Activated CD4-positive, alpha-beta memory T cell treated with anti-CD3 and anti-CD28 coated beads, Interleukin-2, amount 10 ng/mL, durations not matched to agents 7 days and 5 days (primary cell): ENCODE data around the gene MBNL1. TPM values are rescaled to one million over a fixed set of nuclear protein-coding genes. Genes with fewer than 3 reads are reported as not detected.

Experiments used
- CTCF ChIA-PET: fragments of 350-600 bp; sonication (Branson Sonifier 250); formaldehyde crosslinking; loops from one replicate; lab custom pipeline; 2021; ENCODE audit warnings: antibody characterized with exemption, inconsistent platforms; lab: Charles Lee
- POLR2A ChIA-PET: fragments of 350-600 bp; sonication (Branson Sonifier 250); formaldehyde crosslinking; loops from one replicate; lab custom pipeline; 2021; ENCODE audit warnings: antibody characterized with exemption; lab: Charles Lee
- DNase-seq: peaks from one replicate; pipeline ENCODE4 v3.0.0-alpha.2; 2020
- H3K27ac Mint-ChIP-seq: one replicate; pipeline ENCODE4 v1.8.0; 2021; ENCODE audit warnings: mild to moderate bottlenecking, mixed read lengths
- H3K27me3 Mint-ChIP-seq: one replicate; pipeline ENCODE4 v1.8.0; 2021; ENCODE audit warnings: mixed read lengths
- H3K36me3 Mint-ChIP-seq: one replicate; pipeline ENCODE4 v1.8.0; 2021; ENCODE audit warnings: low read depth, mixed read lengths
- H3K4me1 Mint-ChIP-seq: one replicate; pipeline ENCODE4 v1.8.0; 2021; ENCODE audit warnings: mixed read lengths
- H3K4me3 Mint-ChIP-seq: one replicate; pipeline ENCODE4 v1.8.0; 2021; ENCODE audit warnings: mild to moderate bottlenecking, mixed read lengths
- H3K9me3 Mint-ChIP-seq: one replicate; pipeline ENCODE4 v1.8.0; 2021; ENCODE audit warnings: mixed read lengths
- total RNA-seq, 2 experiments: library from RNA; stranded (reverse); gene quantifications; one replicate each; pipeline ENCODE4 v1.2.3, GENCODE V29; 2021

MBNL1 gene
- total RNA-seq, 2 experiments from 2014 or later: 289 to 305 TPM

GRCh38 chr3:152459572-152459971, 190.8 kb downstream of the MBNL1 start:
- Mint-ChIP-seq H3K4me1 (peaks cover 25% of the 10 kb centered on the region), H3K4me3 (no peak overlapping the region), H3K27ac (no peak overlapping the region), H3K27me3 (no peaks in the 10 kb centered on the region), H3K9me3 (no peaks in the 10 kb centered on the region), H3K36me3 (peaks cover 60% of the 10 kb centered on the region)
- POLR2A ChIA-PET: interaction anchor here (0.6 kb wide), 1 partner anchor 164 kb away, joined by 3 read pairs; no protein-coding TSS in a partner anchor
- CTCF ChIA-PET: interaction anchor here (1.1 kb wide), 1 partner anchor 48 kb away, joined by 3 read pairs; no protein-coding TSS in a partner anchor
- DNase-seq: no peak

GRCh38 chr3:152460936-152461335, 192.2 kb downstream of the MBNL1 start:
- POLR2A ChIA-PET: no interaction called here
- H3K27me3 Mint-ChIP-seq: no peaks in the 10 kb centered on the region

GRCh38 chr3:152461460-152461859, 192.7 kb downstream of the MBNL1 start:
- no peak overlapping the region for H3K27ac Mint-ChIP-seq
- no peaks in the 10 kb centered on the region for H3K27me3 Mint-ChIP-seq
- no peaks in the 10 kb centered on the region for H3K9me3 Mint-ChIP-seq
- H3K36me3 Mint-ChIP-seq: peaks cover 58% of the 10 kb centered on the region
- no peak for DNase-seq
- H3K4me1 Mint-ChIP-seq: peaks cover 20% of the 10 kb centered on the region
- POLR2A ChIA-PET: no interaction called here
- CTCF ChIA-PET: interaction anchor here (1.2 kb wide), 1 partner anchor 11 kb away, joined by 7 read pairs; no protein-coding TSS in a partner anchor
- H3K4me3 Mint-ChIP-seq: no peak overlapping the region

More at GRCh38 chr3:152460936-152461335, 192.2 kb downstream of the MBNL1 start:
- Mint-ChIP-seq H3K4me3 (no peak overlapping the region), H3K9me3 (no peaks in the 10 kb centered on the region), H3K27ac (no peak overlapping the region), H3K36me3 (peaks cover 58% of the 10 kb centered on the region), H3K4me1 (peaks cover 20% of the 10 kb centered on the region)
- CTCF ChIA-PET: interaction anchor here (0.5 to 1.2 kb wide), 2 partner anchors 11 to 259 kb away, joined by 3 to 7 read pairs; no protein-coding TSS in a partner anchor
- no peak for DNase-seq

- H3K27ac Mint-ChIP-seq: no peak overlapping the region
- peaks cover 33% of the 10 kb centered on the region for H3K36me3 Mint-ChIP-seq
- no peak for DNase-seq
- ChIA-PET POLR2A (interaction anchor here (0.6 to 1.2 kb wide), 2 partner anchors 269 to 389 kb away, joined by 3 read pairs; no protein-coding TSS in a partner anchor), CTCF (interaction anchor here (0.6 to 1.6 kb wide), 6 partner anchors 9 to 1183 kb away, joined by 3 to 5 read pairs (median 4); no protein-coding TSS in a partner anchor)
- H3K4me1 Mint-ChIP-seq: peaks cover 9% of the 10 kb centered on the region
- H3K4me3 Mint-ChIP-seq: no peak overlapping the region
- no peaks in the 10 kb centered on the region for H3K9me3 Mint-ChIP-seq
- H3K27me3 Mint-ChIP-seq: no peaks in the 10 kb centered on the region
These were observed 198.1 kb downstream of the MBNL1 start for GRCh38 chr3:152466784-152467183.

GRCh38 chr3:152469248-152470025, 200.7 kb downstream of the MBNL1 start:
- POLR2A ChIA-PET: no interaction called here
- CTCF ChIA-PET: no interaction called here
- no peak overlapping the region for H3K4me3 Mint-ChIP-seq
- no peak for DNase-seq
- no peaks in the 10 kb centered on the region for H3K9me3 Mint-ChIP-seq
- peaks cover 8% of the 10 kb centered on the region for H3K27me3 Mint-ChIP-seq
- H3K4me1 Mint-ChIP-seq: peaks cover 16% of the 10 kb centered on the region
- H3K27ac Mint-ChIP-seq: no peak overlapping the region
- peaks cover 21% of the 10 kb centered on the region for H3K36me3 Mint-ChIP-seq

GRCh38 chr3:152470095-152470494, 201.4 kb downstream of the MBNL1 start:
- no peak overlapping the region for H3K4me3 Mint-ChIP-seq
- DNase-seq: no peak
- peaks cover 14% of the 10 kb centered on the region for H3K36me3 Mint-ChIP-seq
- H3K4me1 Mint-ChIP-seq: peaks cover 16% of the 10 kb centered on the region
- H3K9me3 Mint-ChIP-seq: no peaks in the 10 kb centered on the region
- ChIA-PET POLR2A (no interaction called here), CTCF (no interaction called here)
- no peak overlapping the region for H3K27ac Mint-ChIP-seq
- H3K27me3 Mint-ChIP-seq: peaks cover 8% of the 10 kb centered on the region

GRCh38 chr3:152470893-152471292, 202.2 kb downstream of the MBNL1 start:
- Mint-ChIP-seq H3K27ac (no peak overlapping the region), H3K4me1 (peaks cover 16% of the 10 kb centered on the region), H3K36me3 (peaks cover 13% of the 10 kb centered on the region), H3K9me3 (no peaks in the 10 kb centered on the region), H3K4me3 (no peak overlapping the region), H3K27me3 (peaks cover 8% of the 10 kb centered on the region)
- DNase-seq: no peak
- POLR2A ChIA-PET: no interaction called here
- CTCF ChIA-PET: no interaction called here

- POLR2A ChIA-PET: interaction anchor here (0.5 to 1.1 kb wide), 4 partner anchors 19 to 410 kb away, joined by 3 read pairs; no protein-coding TSS in a partner anchor
- H3K4me1 Mint-ChIP-seq: peaks cover 10% of the 10 kb centered on the region
These were observed 203.3 kb downstream of the MBNL1 start for GRCh38 chr3:152471814-152472671.

GRCh38 chr3:152472672-152472954, 203.9 kb downstream of the MBNL1 start:
- DNase-seq: no peak
- Mint-ChIP-seq H3K36me3 (peaks cover under 1% of the 10 kb centered on the region), H3K27me3 (peaks cover 8% of the 10 kb centered on the region), H3K4me3 (no peak overlapping the region), H3K9me3 (no peaks in the 10 kb centered on the region), H3K27ac (no peak overlapping the region), H3K4me1 (peaks cover 10% of the 10 kb centered on the region)
- ChIA-PET CTCF (interaction anchor here (0.8 to 2.0 kb wide), 17 partner anchors 11 to 446 kb away, joined by 3 to 17 read pairs (median 3); no protein-coding TSS in a partner anchor), POLR2A (interaction anchor here (1.0 to 1.1 kb wide), 3 partner anchors 19 to 410 kb away, joined by 3 read pairs; no protein-coding TSS in a partner anchor)

More at GRCh38 chr3:152471814-152472671, 203.3 kb downstream of the MBNL1 start:
- Mint-ChIP-seq H3K27me3 (peaks cover 8% of the 10 kb centered on the region), H3K27ac (no peak overlapping the region), H3K9me3 (no peaks in the 10 kb centered on the region), H3K36me3 (peaks cover 3% of the 10 kb centered on the region), H3K4me3 (peak overlapping the region; percentile 1)
- peak; percentile 73 for DNase-seq
- CTCF ChIA-PET: interaction anchor here (0.8 to 2.0 kb wide), 17 partner anchors 10 to 446 kb away, joined by 3 to 17 read pairs (median 3); no protein-coding TSS in a partner anchor

GRCh38 chr3:152474585-152474984, 205.9 kb downstream of the MBNL1 start:
- Mint-ChIP-seq H3K27ac (no peak overlapping the region), H3K4me1 (peaks cover 10% of the 10 kb centered on the region), H3K4me3 (no peak overlapping the region), H3K9me3 (no peaks in the 10 kb centered on the region), H3K27me3 (peaks cover 10% of the 10 kb centered on the region), H3K36me3 (no peaks in the 10 kb centered on the region)
- DNase-seq: no peak
- ChIA-PET CTCF (interaction anchor here (2.4 kb wide), 1 partner anchor 99 kb away, joined by 9 read pairs; no protein-coding TSS in a partner anchor), POLR2A (no interaction called here)

- Mint-ChIP-seq H3K36me3 (no peaks in the 10 kb centered on the region), H3K4me3 (no peak overlapping the region), H3K4me1 (peaks cover 2% of the 10 kb centered on the region), H3K27ac (no peak overlapping the region), H3K27me3 (peaks cover 32% of the 10 kb centered on the region), H3K9me3 (peaks cover 4% of the 10 kb centered on the region)
- ChIA-PET POLR2A (no interaction called here), CTCF (interaction anchor here (1.2 kb wide), 1 partner anchor 11 kb away, joined by 4 read pairs; no protein-coding TSS in a partner anchor)
- no peak for DNase-seq
These were observed 208.7 kb downstream of the MBNL1 start for GRCh38 chr3:152477422-152477821.

GRCh38 chr3:152480282-152480953, 211.7 kb downstream of the MBNL1 start:
- H3K27ac Mint-ChIP-seq: no peak overlapping the region
- no peak overlapping the region for H3K4me3 Mint-ChIP-seq
- H3K36me3 Mint-ChIP-seq: no peaks in the 10 kb centered on the region
- peaks cover 27% of the 10 kb centered on the region for H3K27me3 Mint-ChIP-seq
- CTCF ChIA-PET: interaction anchor here (1.4 kb wide), 1 partner anchor 44 kb away, joined by 3 read pairs; no protein-coding TSS in a partner anchor
- DNase-seq: no peak
- H3K4me1 Mint-ChIP-seq: no peaks in the 10 kb centered on the region
- H3K9me3 Mint-ChIP-seq: peaks cover 5% of the 10 kb centered on the region
- POLR2A ChIA-PET: no interaction called here
